ENCODE results near the gene IGSF3.
A peak's percentile ranks its signal among the peaks of the same experiment; 100 is the strongest.

IGSF3 gene

GRCh38 chr1:116667575-116668105 lies at the start of gene IGSF3:
Gene IGSF3, minus strand, starts transcription at chr1:116667733. Its CDS starts 1,407 bp downstream, at chr1:116666326.
- DNase-seq = peak; percentile 81

- no peak for DNase-seq
Measured at GRCh38 chr1:116717318-116717717, 49.8 kb upstream of the IGSF3 start.

DNA sequence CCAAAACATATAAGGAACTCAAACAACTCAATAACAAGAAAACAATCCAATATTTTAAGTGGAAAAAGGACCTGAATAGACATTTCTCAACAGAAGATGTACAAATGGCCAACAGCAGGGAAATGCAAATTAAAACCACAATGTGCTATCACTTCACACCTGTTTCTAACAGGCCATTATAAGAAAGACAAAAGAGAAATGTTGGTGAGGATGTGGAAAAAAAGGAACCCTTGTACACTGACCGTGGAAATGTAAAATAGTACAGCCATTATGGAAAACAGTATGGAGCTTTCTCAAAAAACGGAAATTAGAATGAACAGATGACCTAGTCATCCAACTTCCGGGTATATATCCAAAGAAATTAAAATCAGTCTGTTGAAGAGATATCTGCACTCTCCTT lies 48.9 kb upstream of the IGSF3 start:
- DNase-seq = no peak

DNA sequence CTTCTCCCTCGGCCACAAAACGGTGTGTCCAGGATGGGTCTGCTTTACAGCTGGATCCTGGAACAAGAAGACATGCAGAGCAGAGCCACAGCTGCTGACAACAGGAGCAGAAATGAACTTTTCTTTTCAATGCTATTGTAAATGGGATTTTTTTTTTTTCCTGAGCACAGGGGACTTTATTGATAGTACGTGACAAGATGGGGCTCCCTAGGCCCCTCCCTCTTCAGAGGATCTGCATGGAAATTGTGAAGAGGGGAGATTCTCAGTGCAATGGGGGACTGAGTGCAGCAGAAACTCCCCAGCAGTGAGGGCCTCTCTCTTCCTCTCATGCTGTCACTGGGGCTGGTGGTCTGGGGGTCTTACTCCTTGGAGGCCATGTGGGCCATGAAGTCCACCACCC lies 45.9 kb upstream of the IGSF3 start:
- DNase-seq = no peak

DNA sequence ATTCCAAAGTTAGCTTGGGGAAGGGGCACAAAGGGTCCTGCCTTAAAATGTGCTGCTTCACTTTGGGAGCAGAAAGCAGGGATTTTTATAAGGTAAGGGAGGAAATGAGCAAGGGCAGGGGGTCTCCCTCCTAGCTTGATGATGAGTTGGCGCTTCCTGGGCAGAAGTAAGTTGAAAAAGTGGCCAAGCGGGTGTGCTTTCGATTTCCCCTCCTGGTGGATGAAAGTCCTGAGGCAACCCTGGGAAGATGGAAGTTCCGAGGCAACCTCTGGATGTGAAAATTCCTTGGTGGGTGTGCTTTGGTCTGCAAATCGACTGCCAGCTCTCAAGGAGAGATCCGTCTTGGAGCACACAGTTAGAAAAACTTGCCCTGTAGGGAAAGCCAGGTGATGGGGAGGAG lies 45.0 kb upstream of the IGSF3 start:
- no peak for DNase-seq

GRCh38 chr1:116711263-116711840 lies 43.8 kb upstream of the IGSF3 start:
- DNase-seq = no peak

GRCh38 chr1:116710420-116711262 lies 43.1 kb upstream of the IGSF3 start:
- peak; percentile 24 for DNase-seq

- DNase-seq = no peak
Measured at GRCh38 chr1:116709666-116710167, 42.2 kb upstream of the IGSF3 start.

DNA sequence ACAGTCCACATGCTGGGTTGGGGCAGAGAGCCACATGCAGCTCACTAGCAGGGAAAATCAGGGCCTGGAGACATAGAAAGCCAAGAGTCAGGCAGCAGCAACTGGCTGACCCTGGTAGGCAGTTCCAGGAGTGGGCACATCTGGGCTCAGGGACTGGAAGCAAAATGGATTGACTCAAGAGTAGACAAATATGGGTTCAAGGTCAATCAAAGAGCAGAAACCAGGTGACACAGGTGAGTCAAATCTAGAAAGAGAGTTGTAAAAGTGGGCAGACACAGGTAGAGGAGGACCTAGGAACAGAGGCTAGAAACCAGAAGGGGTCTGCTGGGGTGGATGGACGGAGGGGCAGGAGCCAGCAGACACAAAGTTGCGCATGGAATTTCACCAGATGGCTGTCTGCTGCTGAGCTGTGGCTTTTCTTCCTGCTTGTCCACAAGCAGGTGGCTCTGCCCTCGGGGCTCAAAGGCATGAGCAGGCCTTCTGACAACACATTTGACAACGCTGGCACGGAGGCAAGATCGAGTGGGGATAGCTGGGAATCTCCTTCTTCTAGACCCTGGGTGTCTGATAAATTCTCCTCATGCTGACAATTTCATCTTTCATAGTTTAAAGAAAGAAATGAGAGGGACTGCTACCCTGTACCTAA lies 40.8 kb upstream of the IGSF3 start:
- DNase-seq = no peak

GRCh38 chr1:116706841-116707240 lies 39.3 kb upstream of the IGSF3 start:
- no peak for DNase-seq

- DNase-seq = no peak
Measured at GRCh38 chr1:116706123-116706522, 38.6 kb upstream of the IGSF3 start.

- no peak for DNase-seq
Measured at GRCh38 chr1:116704278-116704677, 36.7 kb upstream of the IGSF3 start.

- peak; percentile 33 for DNase-seq
Measured at GRCh38 chr1:116699605-116700004, 32.1 kb upstream of the IGSF3 start.

- no peak for DNase-seq
Measured at GRCh38 chr1:116698244-116698595, 30.7 kb upstream of the IGSF3 start.

DNA sequence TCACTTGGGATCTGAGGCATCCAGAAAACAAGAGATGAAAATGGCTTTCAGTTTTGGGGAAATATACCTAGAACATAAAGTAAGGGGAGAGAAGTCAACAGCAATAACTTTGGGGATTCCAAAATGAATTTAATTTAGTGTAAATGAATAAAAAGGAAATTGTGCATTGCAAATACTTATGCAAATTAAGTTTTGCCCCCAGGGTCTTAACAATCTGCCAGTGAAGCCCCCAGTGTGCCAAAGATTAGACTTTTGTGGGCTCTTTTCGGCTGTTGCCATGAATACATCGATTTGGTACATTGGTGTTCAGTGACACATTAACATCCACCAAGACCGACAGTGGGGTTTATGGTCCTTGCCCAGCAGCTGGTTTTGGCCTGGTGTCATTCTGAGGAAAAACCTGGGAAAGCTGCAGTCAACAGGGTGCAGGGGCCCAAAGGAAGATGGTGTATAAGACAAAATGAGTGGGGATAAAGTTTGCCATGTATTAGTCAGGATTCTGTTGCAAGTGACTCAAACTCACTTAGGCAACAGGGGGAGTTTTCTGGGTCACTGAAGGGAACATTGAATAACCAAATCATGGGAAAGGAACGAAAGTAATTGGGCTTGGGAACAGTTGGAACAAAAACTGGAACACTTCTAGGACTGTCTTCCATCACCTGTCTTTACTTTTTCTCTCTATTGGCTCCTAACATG lies 30.2 kb upstream of the IGSF3 start:
- DNase-seq = no peak

DNA sequence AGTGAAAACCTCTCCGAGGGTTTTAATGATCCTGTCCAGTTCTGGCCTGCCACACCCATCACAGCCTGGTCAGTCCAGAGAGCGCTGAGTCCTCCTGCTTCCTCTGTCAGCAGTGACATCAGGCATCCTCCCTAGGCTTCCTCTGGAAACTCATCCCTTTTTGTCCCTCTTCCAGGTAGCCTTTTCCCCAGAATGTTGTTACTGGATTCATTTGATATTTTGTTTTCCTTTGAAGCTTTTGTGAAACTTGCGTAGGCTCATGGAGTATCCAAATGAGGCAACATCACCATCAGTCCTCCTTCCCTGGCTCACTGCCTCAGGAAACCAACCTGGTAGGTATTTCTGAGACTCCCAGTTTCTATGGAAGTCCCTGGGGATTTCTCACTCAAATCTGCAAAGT lies 27.0 kb upstream of the IGSF3 start:
- DNase-seq = no peak

GRCh38 chr1:116693759-116694480 lies 26.4 kb upstream of the IGSF3 start:
- no peak for DNase-seq

- DNase-seq = no peak
Measured at GRCh38 chr1:116692879-116693278, 25.3 kb upstream of the IGSF3 start.

GRCh38 chr1:116690849-116691406 lies 23.4 kb upstream of the IGSF3 start:
- DNase-seq = no peak

GRCh38 chr1:116690396-116690848 lies 22.9 kb upstream of the IGSF3 start:
- no peak for DNase-seq

DNA sequence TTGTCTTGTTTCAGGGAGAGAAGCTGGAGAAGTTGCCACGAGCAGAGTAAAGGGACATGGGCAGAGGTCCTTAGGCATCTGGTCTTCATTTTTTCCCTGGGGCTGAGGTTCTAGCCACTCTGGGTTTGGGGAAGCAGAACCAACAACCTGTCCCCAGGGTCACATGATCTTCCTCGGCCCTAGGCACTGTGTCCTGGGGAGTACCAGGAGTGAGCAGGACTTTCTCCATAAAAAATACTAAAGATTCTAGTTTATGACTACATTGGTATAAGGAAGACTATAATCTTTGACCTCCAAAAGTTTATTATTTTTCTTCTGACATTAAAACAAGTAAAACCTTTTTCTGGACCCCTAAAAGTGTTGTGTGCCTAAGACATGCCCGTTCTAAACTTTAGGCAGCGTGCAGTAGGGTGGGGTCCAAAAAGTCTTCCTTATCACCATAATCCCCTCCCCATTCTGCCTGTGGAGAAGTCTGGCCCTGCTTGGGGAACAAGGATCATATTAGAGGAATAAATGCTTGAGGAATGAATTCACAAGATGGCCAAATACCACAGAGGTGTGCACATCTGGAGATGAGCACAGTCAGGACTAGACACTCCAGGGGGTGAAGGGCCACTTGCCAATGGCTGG lies 19.3 kb upstream of the IGSF3 start:
- no peak for DNase-seq

All from OCI-M1 (cell line).